Subcutaneous abdominal adipose tissue (tissue), 5 donors: ENCODE results near the gene POLA1.

Source experiments
- H3K27ac ChIP-seq: one replicate; pipeline ENCODE4 v1.7.0; 2013; ENCODE audit warnings: low read depth, mild to moderate bottlenecking, inconsistent platforms, low read length, moderate library complexity
- H3K27me3 ChIP-seq, 5 donors: one replicate each; pipeline ENCODE4 v1.7.0; 2013; ENCODE audit warnings: low read length in 5 of 5, inconsistent platforms in 1 of 5; ENCODE audit not compliant: control insufficient read depth in 5 of 5, insufficient read depth in 4 of 5
- H3K36me3 ChIP-seq, 5 donors: one replicate each; pipeline ENCODE4 v1.7.0; 2013; ENCODE audit warnings: low read length in 5 of 5; ENCODE audit not compliant: control insufficient read depth in 5 of 5, insufficient read depth in 5 of 5
- H3K4me1 ChIP-seq, 5 donors: one replicate each; pipeline ENCODE4 v1.7.0; 2013; ENCODE audit warnings: low read length in 5 of 5, mild to moderate bottlenecking in 3 of 5, moderate library complexity in 1 of 5; ENCODE audit not compliant: control insufficient read depth in 5 of 5, insufficient read depth in 5 of 5
- H3K4me3 ChIP-seq, 5 donors: one replicate each; pipeline ENCODE4 v1.7.0; 2013; ENCODE audit warnings: low read length in 5 of 5, low read depth in 1 of 5
- H3K9ac ChIP-seq, 5 donors: one replicate each; pipeline ENCODE4 v1.7.0; 2013; ENCODE audit warnings: low read length in 5 of 5, mild to moderate bottlenecking in 4 of 5, moderate library complexity in 3 of 5
- H3K9me3 ChIP-seq, 5 donors: one replicate each; pipeline ENCODE4 v1.7.0; 2013; ENCODE audit warnings: low read length in 5 of 5; ENCODE audit not compliant: control insufficient read depth in 5 of 5
- donor health status: healthy.
- donor health status: healthy.
- donor health status: healthy.
- donor health status: healthy.
- donor health status: healthy.

The POLA1 gene

DNA sequence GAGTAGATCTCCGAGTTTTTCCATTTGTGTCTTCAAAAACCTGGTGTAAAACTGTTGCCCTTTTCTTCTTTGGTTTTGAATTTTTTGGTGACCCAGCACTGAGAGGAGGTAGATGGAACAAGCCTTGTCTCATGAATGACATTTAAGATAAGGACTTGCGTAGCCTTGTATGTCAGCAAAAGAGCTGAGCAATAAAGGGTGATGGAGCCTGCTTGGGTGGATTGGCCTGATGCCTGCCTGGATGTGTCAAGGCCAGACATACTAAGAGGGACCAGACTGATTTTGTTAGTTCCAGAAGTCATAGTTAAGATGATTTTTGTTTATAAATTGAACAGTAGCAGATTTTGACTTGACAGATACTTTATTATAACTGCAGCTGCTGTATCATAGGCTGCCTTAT is 134.9 kb downstream of the POLA1 start:
- Histone ChIP-seq H3K9me3 (no peaks in the 10 kb centered on the region), H3K36me3 (peaks cover 5 to 19% (median 13%) of the 10 kb centered on the region in 5 donors), H3K9ac (no peak overlapping the region)

DNA sequence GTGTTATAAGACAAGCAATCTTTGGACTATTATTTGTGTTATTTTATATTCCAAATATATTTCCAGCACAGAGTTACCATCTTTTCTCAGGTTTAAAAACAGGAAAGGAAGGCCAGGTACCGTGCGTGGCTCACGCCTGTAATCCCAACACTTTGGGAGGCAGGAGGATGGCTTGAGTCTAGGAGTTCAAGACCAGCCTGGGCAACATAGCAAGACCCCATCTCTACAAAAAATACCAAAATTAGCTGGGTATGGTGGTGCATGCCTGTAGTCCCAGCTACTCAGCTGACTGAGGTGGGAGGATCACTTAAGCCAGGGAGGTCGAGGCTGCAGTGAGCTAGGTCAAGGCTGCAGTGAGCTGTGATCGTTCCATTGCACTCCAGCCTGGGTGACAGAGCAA is 140.0 kb downstream of the POLA1 start:
- Histone ChIP-seq H3K27ac (no peak overlapping the region), H3K4me1 (no peaks in the 10 kb centered on the region), H3K36me3 (peaks cover 0 to 5% (median 0%) of the 10 kb centered on the region in 5 donors), H3K4me3 (no peak overlapping the region), H3K9me3 (no peaks in the 10 kb centered on the region), H3K9ac (no peak overlapping the region), H3K27me3 (no peaks in the 10 kb centered on the region)

More for the DNA sequence above, 134.9 kb downstream of the POLA1 start:
- H3K4me3 ChIP-seq: no peak overlapping the region
- no peaks in the 10 kb centered on the region for H3K4me1 ChIP-seq
- H3K27me3 ChIP-seq: peaks cover 0 to 4% (median 0%) of the 10 kb centered on the region in 5 donors
- no peak overlapping the region for H3K27ac ChIP-seq

DNA sequence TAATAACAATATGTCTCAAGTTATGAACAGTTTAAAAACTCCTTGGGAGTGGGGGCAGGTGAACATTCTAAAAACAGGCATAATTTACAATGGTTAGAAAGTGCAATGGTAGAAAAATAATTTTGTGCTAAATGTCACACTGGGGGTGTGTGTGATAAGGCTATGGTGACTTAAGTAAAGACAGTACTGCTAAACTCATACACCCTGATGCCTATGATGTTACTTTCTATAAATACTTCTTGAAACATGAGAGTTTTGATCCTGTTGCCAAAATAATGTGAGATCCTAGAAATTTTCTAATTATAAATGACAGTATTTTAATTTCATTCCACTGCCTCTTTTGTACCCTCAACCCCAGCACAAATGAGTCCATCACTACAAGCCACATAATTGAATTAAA is 144.2 kb downstream of the POLA1 start:
- Histone ChIP-seq H3K9ac (no peak overlapping the region), H3K27me3 (no peaks in the 10 kb centered on the region), H3K36me3 (no peaks in the 10 kb centered on the region), H3K9me3 (no peaks in the 10 kb centered on the region), H3K27ac (no peak overlapping the region), H3K4me1 (peaks cover 0 to 6% (median 0%) of the 10 kb centered on the region in 5 donors), H3K4me3 (no peak overlapping the region)

GRCh38 chrX:24838629-24839028 is 144.9 kb downstream of the POLA1 start:
- peaks cover 0 to 6% (median 0%) of the 10 kb centered on the region in 5 donors for H3K4me1 ChIP-seq
- H3K27ac ChIP-seq: no peak overlapping the region
- no peaks in the 10 kb centered on the region for H3K36me3 ChIP-seq
- H3K9me3 ChIP-seq: no peaks in the 10 kb centered on the region
- no peaks in the 10 kb centered on the region for H3K27me3 ChIP-seq
- H3K4me3 ChIP-seq: no peak overlapping the region
- H3K9ac ChIP-seq: no peak overlapping the region

- Histone ChIP-seq H3K9me3 (no peaks in the 10 kb centered on the region), H3K27ac (no peak overlapping the region), H3K4me3 (no peak overlapping the region), H3K9ac (no peak overlapping the region), H3K27me3 (no peaks in the 10 kb centered on the region), H3K4me1 (peaks cover 0 to 6% (median 0%) of the 10 kb centered on the region in 5 donors), H3K36me3 (no peaks in the 10 kb centered on the region)
Measured at GRCh38 chrX:24839331-24839730, 145.6 kb downstream of the POLA1 start.

DNA sequence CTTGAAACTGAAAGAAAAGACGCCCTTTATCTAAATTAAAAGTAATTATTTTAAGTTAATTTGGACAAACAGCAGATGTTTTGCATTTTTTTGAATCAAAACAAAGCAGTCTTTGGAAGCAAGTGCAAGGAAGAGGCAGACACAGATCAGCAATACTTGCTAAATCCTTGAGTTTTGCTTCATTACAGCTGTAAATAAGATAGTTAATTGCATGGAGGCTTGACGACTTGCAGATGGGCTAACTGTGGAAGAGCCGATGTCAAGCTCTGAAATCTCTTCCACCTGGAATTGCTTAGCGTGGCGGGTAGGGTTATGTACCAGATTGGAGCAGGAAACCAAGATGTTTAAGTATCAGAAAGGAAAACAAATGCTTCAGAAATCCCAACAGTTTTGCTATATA is 148.8 kb downstream of the POLA1 start:
- H3K9me3 ChIP-seq: no peaks in the 10 kb centered on the region
- H3K9ac ChIP-seq: no peak overlapping the region
- H3K36me3 ChIP-seq: no peaks in the 10 kb centered on the region
- H3K4me3 ChIP-seq: no peak overlapping the region
- H3K27ac ChIP-seq: no peak overlapping the region
- no peaks in the 10 kb centered on the region for H3K27me3 ChIP-seq
- peaks cover 0 to 6% (median 0%) of the 10 kb centered on the region in 5 donors for H3K4me1 ChIP-seq

DNA sequence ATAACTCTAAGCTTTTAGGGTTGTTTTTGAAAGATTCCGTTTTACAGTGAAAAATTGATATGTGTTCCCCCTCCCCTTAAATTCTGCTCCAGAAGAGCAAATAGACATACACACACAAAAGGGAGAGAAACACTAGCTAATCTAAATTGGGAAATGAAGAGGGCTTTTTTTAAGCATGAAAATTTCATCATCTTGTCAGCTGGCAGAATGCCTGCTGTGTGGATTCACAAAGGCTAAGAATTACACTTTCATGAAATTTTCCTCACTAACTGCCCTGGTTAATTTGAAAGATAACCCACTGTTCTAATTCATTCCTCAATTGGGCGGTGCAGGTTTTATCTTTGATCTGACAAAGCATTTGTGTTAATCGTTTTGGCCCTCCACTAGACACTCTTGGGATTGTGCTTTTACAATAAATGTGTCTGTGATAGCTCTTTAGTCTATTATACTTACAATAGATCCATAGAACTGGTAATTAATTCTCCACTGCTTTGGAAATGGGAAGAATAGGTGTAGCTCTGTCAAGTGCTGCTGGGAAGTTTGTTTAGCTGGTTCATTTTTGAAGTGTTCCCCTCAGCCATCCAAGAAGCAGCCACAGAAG is 152.9 kb downstream of the POLA1 start:
- Histone ChIP-seq H3K9me3 (no peaks in the 10 kb centered on the region), H3K4me1 (peaks cover 0 to 6% (median 0%) of the 10 kb centered on the region in 5 donors), H3K27me3 (no peaks in the 10 kb centered on the region), H3K4me3 (no peak overlapping the region), H3K27ac (no peak overlapping the region), H3K9ac (no peak overlapping the region), H3K36me3 (no peaks in the 10 kb centered on the region)

DNA sequence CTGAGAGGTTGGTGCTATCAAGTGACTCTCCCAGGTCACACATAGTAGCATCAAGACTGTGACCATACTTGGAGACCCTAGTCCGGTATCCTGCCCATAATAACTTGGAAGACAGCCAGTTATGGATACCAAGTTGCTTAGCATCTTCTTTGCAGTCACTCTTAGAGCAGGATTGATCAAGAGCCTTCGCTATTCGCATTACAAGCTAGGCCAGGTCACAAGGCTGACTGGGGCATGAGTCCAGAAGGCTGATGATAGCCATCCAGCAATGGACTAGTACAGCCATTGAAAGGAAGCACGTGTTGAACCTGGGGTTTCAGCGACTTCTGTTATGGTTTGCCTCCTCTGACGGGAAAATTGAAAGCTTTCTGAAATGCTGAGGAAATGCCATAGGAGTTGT is 157.6 kb downstream of the POLA1 start:
- Histone ChIP-seq H3K9me3 (no peaks in the 10 kb centered on the region), H3K27ac (no peak overlapping the region), H3K9ac (no peak overlapping the region), H3K36me3 (no peaks in the 10 kb centered on the region), H3K4me3 (no peak overlapping the region), H3K27me3 (no peaks in the 10 kb centered on the region), H3K4me1 (no peaks in the 10 kb centered on the region)

DNA sequence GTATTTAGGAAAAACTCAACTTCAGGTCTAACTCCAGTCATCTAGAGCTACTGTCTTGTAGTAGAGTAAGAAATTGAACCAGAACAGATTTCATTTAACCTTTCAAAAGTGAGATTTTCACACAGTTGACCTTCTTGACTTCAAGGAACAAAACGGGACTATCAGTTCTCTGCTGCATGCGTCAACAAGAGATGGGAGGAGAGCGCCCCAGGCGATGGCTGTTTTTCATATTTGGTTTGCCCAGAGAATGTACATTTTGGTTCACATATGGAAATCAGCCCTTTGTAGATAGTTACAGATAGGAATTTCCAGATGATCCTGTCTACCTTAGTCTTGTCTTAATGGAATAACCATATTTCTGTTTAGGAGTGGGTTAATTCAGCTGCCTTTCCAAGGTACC is 158.1 kb downstream of the POLA1 start:
- no peaks in the 10 kb centered on the region for H3K4me1 ChIP-seq
- H3K4me3 ChIP-seq: no peak overlapping the region
- H3K9ac ChIP-seq: no peak overlapping the region
- no peaks in the 10 kb centered on the region for H3K9me3 ChIP-seq
- no peak overlapping the region for H3K27ac ChIP-seq
- H3K27me3 ChIP-seq: no peaks in the 10 kb centered on the region
- no peaks in the 10 kb centered on the region for H3K36me3 ChIP-seq

DNA sequence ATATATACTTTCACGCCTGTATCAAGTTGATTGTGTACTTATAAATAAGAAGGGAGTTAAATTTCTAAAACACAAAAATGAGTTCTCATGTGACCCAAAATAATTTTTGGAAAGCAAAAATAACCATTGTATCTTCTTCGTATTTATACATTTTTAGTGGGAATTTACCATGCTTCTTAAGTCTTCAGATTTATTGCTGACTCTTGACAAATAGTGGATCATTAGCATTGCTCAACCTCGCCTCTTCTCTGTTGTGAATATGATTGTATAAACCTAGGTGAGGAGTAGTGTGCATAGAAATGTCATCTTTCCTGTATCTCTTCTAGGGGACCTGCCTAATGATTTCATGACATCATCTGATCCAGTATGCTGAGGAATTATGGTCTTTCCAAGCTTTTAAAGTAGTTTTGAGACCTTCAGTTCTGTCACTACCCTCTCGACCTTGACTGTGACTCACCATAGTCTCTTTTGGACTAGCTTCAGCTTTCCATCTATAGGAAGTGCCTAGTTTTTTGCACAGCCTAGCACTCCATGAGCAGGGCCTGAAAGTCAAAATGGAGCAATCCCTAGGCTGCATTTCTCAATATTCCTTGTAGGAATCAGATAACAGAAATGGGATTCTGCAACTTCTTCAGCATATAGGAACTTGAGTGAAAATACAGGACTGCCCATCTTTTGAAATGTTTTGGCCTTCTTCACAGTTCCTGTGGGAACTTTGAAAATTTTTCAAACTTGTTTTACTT is 164.5 kb downstream of the POLA1 start:
- no peaks in the 10 kb centered on the region for H3K27me3 ChIP-seq
- H3K9ac ChIP-seq: no peak overlapping the region
- H3K4me1 ChIP-seq: peaks cover 0 to 10% (median 5%) of the 10 kb centered on the region in 5 donors
- no peak overlapping the region for H3K4me3 ChIP-seq
- H3K27ac ChIP-seq: no peak overlapping the region
- H3K36me3 ChIP-seq: no peaks in the 10 kb centered on the region
- H3K9me3 ChIP-seq: no peaks in the 10 kb centered on the region
